WTC11 (cell line): ENCODE data around the gene SIGLEC15. TPM values are rescaled to one million over a fixed set of nuclear protein-coding genes. Genes with fewer than 3 reads are reported as not detected.

Experiments
- ATAC-seq: fragments of 200-7000 bp; cut with Tn5 transposase; 2 replicates; pipeline ENCODE4 v1.10.0; 2021; ENCODE audit warnings: mild to moderate bottlenecking, moderate library complexity
- CTCF ChIA-PET: fragments of 300-600 bp; sonication (Branson Sonifier 250); formaldehyde crosslinking; loops from one replicate; lab custom pipeline; 2021; ENCODE audit warnings: antibody characterized with exemption; lab: Charles Lee
- POLR2A ChIA-PET: fragments of 350-600 bp; sonication (Branson Sonifier 250); formaldehyde crosslinking; loops from one replicate; lab custom pipeline; 2021; ENCODE audit warnings: antibody characterized with exemption; lab: Charles Lee
- DNase-seq: peaks from one replicate; pipeline ENCODE4 v3.0.0; 2021; ENCODE audit warnings: low spot score
- H3K27ac Mint-ChIP-seq: 2 replicates; pipeline ENCODE4 v1.8.0; 2021; ENCODE audit warnings: mixed read lengths
- H3K27me3 Mint-ChIP-seq: 2 replicates; pipeline ENCODE4 v1.8.0; 2021; ENCODE audit warnings: low read depth, mild to moderate bottlenecking, moderate library complexity, mixed read lengths
- H3K36me3 Mint-ChIP-seq: 2 replicates; pipeline ENCODE4 v1.8.0; 2021; ENCODE audit warnings: mixed read lengths
- H3K4me1 Mint-ChIP-seq: 2 replicates; pipeline ENCODE4 v1.8.0; 2022; ENCODE audit warnings: mixed read lengths
- H3K4me3 Mint-ChIP-seq: 2 replicates; pipeline ENCODE4 v1.8.0; 2021; ENCODE audit warnings: mild to moderate bottlenecking, moderate library complexity, mixed read lengths
- H3K9me3 Mint-ChIP-seq: 2 replicates; pipeline ENCODE4 v1.8.0; 2021; ENCODE audit warnings: mixed read lengths
- ATF1 ChIP-seq: sonication (generic); formaldehyde crosslinking; IDR thresholded peaks from 2 replicates; pipeline ENCODE4 v1.8.1; 2023; ENCODE audit warnings: mild to moderate bottlenecking, moderate library complexity, missing genetic modification reagents
- CTCF ChIP-seq: fragments of 200-600 bp; IDR thresholded peaks from 2 replicates; pipeline ENCODE4 v1.8.0; 2022; ENCODE audit warnings: antibody characterized with exemption
- FOXP4 ChIP-seq: sonication (generic); formaldehyde crosslinking; IDR thresholded peaks from 2 replicates; pipeline ENCODE4 v1.8.0; 2022; ENCODE audit warnings: mild to moderate bottlenecking, missing genetic modification reagents
- GTF2I ChIP-seq: fragments of 250-450 bp; sonication (Bioruptor Pico); conservative IDR thresholded peaks from 2 replicates; pipeline ENCODE4 v1.4.0; 2021; ENCODE audit warnings: mild to moderate bottlenecking
- HMGXB4 ChIP-seq: sonication (generic); formaldehyde crosslinking; IDR thresholded peaks from 2 replicates; pipeline ENCODE4 v1.8.1; 2023; ENCODE audit warnings: mild to moderate bottlenecking, moderate library complexity, missing genetic modification reagents
- IRF2 ChIP-seq: sonication (generic); formaldehyde crosslinking; IDR thresholded peaks from 2 replicates; pipeline ENCODE4 v1.8.0; 2022; ENCODE audit warnings: low read depth, missing genetic modification reagents, borderline replicate concordance
- PRRX2 ChIP-seq: fragments of 250-450 bp; sonication (Bioruptor Pico); IDR thresholded peaks from 2 replicates; pipeline ENCODE4 v1.8.0; 2021; ENCODE audit warnings: mild to moderate bottlenecking
- SOX15 ChIP-seq: fragments of 250-450 bp; sonication (Bioruptor Pico); IDR thresholded peaks from 2 replicates; pipeline ENCODE4 v1.9.0; 2021; ENCODE audit warnings: mild to moderate bottlenecking
- TEAD4 ChIP-seq: sonication (generic); formaldehyde crosslinking; IDR thresholded peaks from 2 replicates; pipeline ENCODE4 v1.8.0; 2022; ENCODE audit warnings: mild to moderate bottlenecking, missing genetic modification reagents
- USF2 ChIP-seq: sonication (generic); formaldehyde crosslinking; IDR thresholded peaks from 2 replicates; pipeline ENCODE4 v1.8.1; 2023; ENCODE audit warnings: mild to moderate bottlenecking, missing genetic modification reagents, moderate library complexity
- ZNF121 ChIP-seq: sonication (generic); formaldehyde crosslinking; IDR thresholded peaks from 2 replicates; pipeline ENCODE4 v1.8.0; 2023; ENCODE audit warnings: missing genetic modification reagents
- ZNF232 ChIP-seq: sonication (generic); formaldehyde crosslinking; IDR thresholded peaks from 2 replicates; pipeline ENCODE4 v1.8.0; 2022; ENCODE audit warnings: mild to moderate bottlenecking, missing genetic modification reagents
- ZNF425 ChIP-seq: fragments of 250-450 bp; sonication (Bioruptor Pico); conservative IDR thresholded peaks from 2 replicates; pipeline ENCODE4 v1.9.0; 2021; ENCODE audit warnings: mild to moderate bottlenecking
- ZSCAN18 ChIP-seq: fragments of 250-450 bp; sonication (Bioruptor Pico); IDR thresholded peaks from 2 replicates; pipeline ENCODE4 v2.1.2; 2022; ENCODE audit warnings: mild to moderate bottlenecking, moderate library complexity
- total RNA-seq: library from RNA; stranded (reverse); gene quantifications from 3 replicates; pipeline ENCODE4 v1.2.3, GENCODE V29; 2021

SIGLEC15 gene
- total RNA-seq, 1 experiment from 2014 or later, result not detected

GRCh38 chr18:45850021-45850420, 24.5 kb downstream of the SIGLEC15 start:
- POLR2A ChIA-PET, result no interaction called here
- Mint-ChIP-seq H3K4me3 (no peak overlapping the region), H3K36me3 (peaks cover 2% of the 10 kb centered on the region; the same call in 1 of the 2 replicates), H3K27ac (no peak overlapping the region), H3K27me3 (no peaks in the 10 kb centered on the region), H3K4me1 (0 out of 2 replicates have a peak, but pooled peaks cover 5% of the 10 kb centered on the region), H3K9me3 (no peaks in the 10 kb centered on the region)
- CTCF ChIA-PET, result interaction anchor here (0.6 to 2.3 kb wide), 11 partner anchors 10 to 185 kb away, joined by 3 to 16 read pairs (median 5); partner anchors contain the start of gene SLC14A1
- DNase-seq, result peak; percentile 66
- TF ChIP-seq CTCF (peak; percentile 20; the same call in 1 of the 2 replicates), SOX15 (CRISPR knock-in tag) (no peak), ZNF232 (CRISPR knock-in tag) (no peak), ZNF121 (no peak), HMGXB4 (CRISPR knock-in tag) (no peak), IRF2 (CRISPR knock-in tag) (no peak), ATF1 (CRISPR knock-in tag) (no peak)
- ATAC-seq, result peak; percentile 83

- ATAC-seq (no peak), DNase-seq (no peak)
- H3K4me1 Mint-ChIP-seq, result 0 out of 2 replicates have a peak, but pooled peaks cover 5% of the 10 kb centered on the region
- TF ChIP-seq ZNF232 (CRISPR knock-in tag), result no peak
- no peak for TF ChIP-seq HMGXB4 (CRISPR knock-in tag)
- no peak overlapping the region for H3K4me3 Mint-ChIP-seq
- no peaks in the 10 kb centered on the region for H3K9me3 Mint-ChIP-seq
- H3K27me3 Mint-ChIP-seq, result no peaks in the 10 kb centered on the region
- H3K27ac Mint-ChIP-seq, result no peak overlapping the region
- POLR2A ChIA-PET, result no interaction called here
- CTCF ChIA-PET, result interaction anchor here (0.6 to 2.3 kb wide), 7 partner anchors 11 to 187 kb away, joined by 3 to 16 read pairs (median 6); partner anchors contain the start of gene SLC14A1
- H3K36me3 Mint-ChIP-seq, result peaks cover 15% of the 10 kb centered on the region
These were observed 25.9 kb downstream of the SIGLEC15 start for GRCh38 chr18:45851161-45851925.

- H3K9me3 Mint-ChIP-seq, result no peaks in the 10 kb centered on the region
- no peak for TF ChIP-seq HMGXB4 (CRISPR knock-in tag)
- TF ChIP-seq FOXP4 (CRISPR knock-in tag), result no peak
- TF ChIP-seq ZNF425 (CRISPR knock-in tag), result no peak
- no peak for TF ChIP-seq ZSCAN18 (CRISPR knock-in tag)
- TF ChIP-seq TEAD4 (CRISPR knock-in tag), result no peak
- TF ChIP-seq SOX15 (CRISPR knock-in tag), result no peak
- TF ChIP-seq PRRX2 (CRISPR knock-in tag), result no peak
- TF ChIP-seq GTF2I (CRISPR knock-in tag), result no peak
- TF ChIP-seq USF2 (CRISPR knock-in tag), result no peak
These were observed 27.2 kb downstream of the SIGLEC15 start for GRCh38 chr18:45852631-45853030.

More at GRCh38 chr18:45852631-45853030, 27.2 kb downstream of the SIGLEC15 start:
- peaks cover 20% of the 10 kb centered on the region for H3K36me3 Mint-ChIP-seq
- 0 out of 2 replicates have a peak, but pooled peaks cover 5% of the 10 kb centered on the region for H3K4me1 Mint-ChIP-seq
- no peak for DNase-seq
- CTCF ChIA-PET, result no interaction called here
- no peaks in the 10 kb centered on the region for H3K27me3 Mint-ChIP-seq
- POLR2A ChIA-PET, result no interaction called here
- H3K4me3 Mint-ChIP-seq, result no peak overlapping the region
- H3K27ac Mint-ChIP-seq, result peak overlapping the region; percentile 48; the same call in 1 of the 2 replicates
- ATAC-seq, result no peak
